A549 (cell line): ENCODE measurements around the gene TAB3. TPM values are rescaled to one million over a fixed set of nuclear protein-coding genes. Genes with fewer than 3 reads are reported as not detected.

Experiments
- ATAC-seq, 2 experiments: fragments of 200-7000 bp in 1 of 2; fragments of >200 bp in 1 of 2; cut with Nextera tagmentation in 1 of 2; cut with Tn5 transposase in 1 of 2; 3 replicates each; pipeline versions ENCODE4 v1.8.0 to v1.9.1; 2018 to 2020; ENCODE audit warnings: mild to moderate bottlenecking in 1 of 2, moderate library complexity in 1 of 2
- CTCF ChIA-PET: fragments of 300-600 bp; sonication (Branson Sonifier 250); formaldehyde crosslinking; extraction: SDS; loops from one replicate; lab custom pipeline; 2021; ENCODE audit warnings: antibody characterized with exemption, inconsistent platforms; lab: Yijun Ruan, JAX
- POLR2A ChIA-PET: fragments of 350-600 bp; formaldehyde crosslinking; extraction: SDS; loops from one replicate; lab custom pipeline; 2021; ENCODE audit warnings: antibody characterized with exemption, inconsistent platforms; lab: Yijun Ruan, JAX
- DNase-seq, 2 experiments: peaks; one replicate each; pipeline versions ENCODE4 v3.0.0 to v3.0.0-alpha.2; 2011 to 2016; ENCODE audit warnings: low read depth in 1 of 2, low spot score in 1 of 2
- FAIRE-seq: peaks from 2 replicates; lab custom pipeline; 2011; peaks lifted over from hg19 to GRCh38; lab: Jason Lieb, UNC
- H3K27ac ChIP-seq, 2 experiments: fragments of >200 bp; sonication (Bioruptor Twin); formaldehyde crosslinking; 3 replicates each; pipeline ENCODE4 v1.5.1; 2016 to 2017
- H3K4me1 ChIP-seq: fragments of >200 bp; sonication (Bioruptor Twin); formaldehyde crosslinking; 3 replicates; pipeline ENCODE4 v1.6.1; 2016
- H3K4me2 ChIP-seq: fragments of >200 bp; sonication (Bioruptor Twin); formaldehyde crosslinking; 3 replicates; pipeline ENCODE4 v1.6.1; 2016
- H3K4me3 ChIP-seq: fragments of >200 bp; sonication (Bioruptor Twin); formaldehyde crosslinking; 3 replicates; pipeline ENCODE4 v1.5.1; 2016
- H3K9me3 ChIP-seq: fragments of >200 bp; sonication (Bioruptor Twin); formaldehyde crosslinking; 3 replicates; pipeline ENCODE4 v1.6.1; 2016
- ATOH8 ChIP-seq: fragments of 250-450 bp; sonication (Bioruptor Pico); IDR thresholded peaks from 2 replicates; pipeline ENCODE4 v1.5.0; 2020; ENCODE audit warnings: low read depth, mild to moderate bottlenecking, moderate library complexity
- BCL3 ChIP-seq: fragments of >200 bp; sonication (Bioruptor Twin); formaldehyde crosslinking; IDR thresholded peaks from 3 replicates; pipeline ENCODE4 v1.6.1; 2016
- BHLHE40 ChIP-seq: IDR thresholded peaks from 2 replicates; pipeline ENCODE4 v1.6.1; 2012; ENCODE audit warnings: low read depth, low read length, inconsistent platforms
- CBX2 ChIP-seq: fragments of 200-600 bp; sonication (generic); IDR thresholded peaks from 2 replicates; pipeline ENCODE4 v1.6.1; 2016; ENCODE audit warnings: low read depth, mild to moderate bottlenecking, borderline replicate concordance
- CTCF ChIP-seq: fragments of >200 bp; sonication (Bioruptor Twin); formaldehyde crosslinking; IDR thresholded peaks from 3 replicates; pipeline ENCODE4 v1.5.1; 2016
- E2F6 ChIP-seq: IDR thresholded peaks from 2 replicates; pipeline ENCODE4 v1.6.1; 2012; ENCODE audit warnings: low read depth, borderline replicate concordance
- EHF ChIP-seq: fragments of 250-450 bp; sonication (Bioruptor Pico); IDR thresholded peaks from 2 replicates; pipeline ENCODE4 v1.5.0; 2020; ENCODE audit warnings: mild to moderate bottlenecking
- FOSB ChIP-seq: fragments of 250-450 bp; sonication (Bioruptor Pico); IDR thresholded peaks from 2 replicates; pipeline ENCODE4 v1.5.0; 2020; ENCODE audit warnings: mild to moderate bottlenecking, moderate library complexity
- GATA3 ChIP-seq: IDR thresholded peaks from 2 replicates; pipeline ENCODE4 v1.6.1; 2012; ENCODE audit warnings: borderline replicate concordance
- HDAC2 ChIP-seq: fragments of 200-600 bp; sonication (generic); IDR thresholded peaks from 2 replicates; pipeline ENCODE4 v1.6.1; 2016
- HES2 ChIP-seq: fragments of >200 bp; sonication (Bioruptor Twin); formaldehyde crosslinking; IDR thresholded peaks from 2 replicates; pipeline ENCODE4 v1.6.1; 2016
- HEYL ChIP-seq: fragments of 250-450 bp; sonication (Bioruptor Pico); IDR thresholded peaks from 2 replicates; pipeline ENCODE4 v1.8.0; 2021; ENCODE audit warnings: mild to moderate bottlenecking, moderate library complexity
- HMGXB4 ChIP-seq: fragments of 250-450 bp; sonication (Bioruptor Pico); IDR thresholded peaks from 2 replicates; pipeline ENCODE4 v1.5.0; 2021; ENCODE audit warnings: mild to moderate bottlenecking, moderate library complexity, borderline replicate concordance
- HOXB13 ChIP-seq: fragments of 250-450 bp; sonication (Bioruptor Pico); IDR thresholded peaks from 2 replicates; pipeline ENCODE4 v1.5.0; 2020; ENCODE audit warnings: low read depth, mild to moderate bottlenecking, moderate library complexity
- JUNB ChIP-seq: fragments of >200 bp; sonication (Bioruptor Twin); formaldehyde crosslinking; IDR thresholded peaks from 2 replicates; pipeline ENCODE4 v1.6.1; 2016
- KDM1A ChIP-seq: fragments of 200-600 bp; sonication (generic); IDR thresholded peaks from 2 replicates; pipeline ENCODE4 v1.6.1; 2016; ENCODE audit warnings: low read depth, mild to moderate bottlenecking
- MAFK ChIP-seq: fragments of 450-650 bp; IDR thresholded peaks from 2 replicates; pipeline ENCODE4 v1.6.1; 2014; ENCODE audit not compliant: partially characterized antibody
- MAZ ChIP-seq: fragments of 150-350 bp; IDR thresholded peaks from 2 replicates; pipeline ENCODE4 v1.6.1; 2014; ENCODE audit warnings: antibody characterized with exemption, low read depth, low read length, borderline replicate concordance
- NPAS2 ChIP-seq: fragments of 250-450 bp; sonication (Bioruptor Pico); IDR thresholded peaks from 2 replicates; pipeline ENCODE4 v1.8.0; 2022; ENCODE audit warnings: mild to moderate bottlenecking, moderate library complexity, borderline replicate concordance
- NR3C1 ChIP-seq: fragments of >200 bp; sonication (Bioruptor Twin); formaldehyde crosslinking; IDR thresholded peaks from 3 replicates; pipeline ENCODE4 v1.6.1; 2017
- POLR2A ChIP-seq: IDR thresholded peaks from 2 replicates; pipeline ENCODE4 v1.6.1; 2012; ENCODE audit warnings: mild to moderate bottlenecking, low read length
- RCOR1 ChIP-seq: fragments of 150-350 bp; IDR thresholded peaks from 2 replicates; pipeline ENCODE4 v1.6.1; 2014; ENCODE audit warnings: antibody characterized with exemption, low read length, low read depth
- RFX5 ChIP-seq: fragments of 450-650 bp; IDR thresholded peaks from 2 replicates; pipeline ENCODE4 v1.7.1; 2014; ENCODE audit warnings: antibody characterized with exemption, mild to moderate bottlenecking, moderate library complexity
- RNF2 ChIP-seq: fragments of 200-600 bp; sonication (generic); IDR thresholded peaks from 2 replicates; pipeline ENCODE4 v1.6.1; 2016; ENCODE audit warnings: low read depth, mild to moderate bottlenecking, antibody characterized with exemption, moderate library complexity, borderline replicate concordance
- SMC3 ChIP-seq: fragments of >200 bp; sonication (Bioruptor Twin); formaldehyde crosslinking; IDR thresholded peaks from 3 replicates; pipeline ENCODE4 v1.6.1; 2018; ENCODE audit warnings: inconsistent platforms
- ZC3H11A ChIP-seq: fragments of 450-650 bp; IDR thresholded peaks from 2 replicates; pipeline ENCODE4 v1.6.1; 2014; ENCODE audit warnings: antibody characterized with exemption, mild to moderate bottlenecking
- ZFP36 ChIP-seq: fragments of 450-650 bp; IDR thresholded peaks from 2 replicates; pipeline ENCODE4 v1.6.1; 2014; ENCODE audit warnings: borderline replicate concordance; ENCODE audit not compliant: partially characterized antibody
- ZNF302 ChIP-seq: fragments of 250-450 bp; sonication (Bioruptor Pico); IDR thresholded peaks from 2 replicates; pipeline ENCODE4 v1.9.0; 2021; ENCODE audit warnings: inconsistent platforms, mild to moderate bottlenecking, moderate library complexity
- WGBS: methylation state at CpG from one replicate; pipeline ENCODE4 v1.1.6; 2017; ENCODE audit errors: missing lambda C conversion rate; 5-methylcytosine and 5-hydroxymethylcytosine counted together
- polyA plus RNA-seq, 4 experiments: library from polyadenylated mRNA; depleted of rRNA in 3 of 4; stranded (reverse); fragments of >200 nt; fragmentation: RNase III in 1 of 4; extraction: RNeasy Plus Mini Kit Qiagen cat#74134 plus additional on column Dnase treatment in 1 of 4; gene quantifications; 2 replicates in 3 of 4; 3 replicates in 1 of 4; pipeline ENCODE4 v1.2.3, GENCODE V29; 2011 to 2017

The TAB3 gene
- polyA plus RNA-seq, 2 of the 4 experiments (the other 2 are of a cell fraction), result 11.2 to 18.6 TPM

GRCh38 chrX:30885136-30885535 is 3.9 kb downstream of the TAB3 start:
- H3K27ac ChIP-seq, result no peak overlapping the region
- no peaks in the 10 kb centered on the region for H3K9me3 ChIP-seq
- no peak for ATAC-seq
- H3K4me3 ChIP-seq, result no peak overlapping the region
- TF ChIP-seq HES2 (no peak), BHLHE40 (no peak), FOSB (CRISPR knock-in tag) (no peak), RNF2 (no peak), KDM1A (no peak), GATA3 (no peak), ZFP36 (no peak), ZNF302 (CRISPR knock-in tag) (no peak), MAZ (no peak), HMGXB4 (CRISPR knock-in tag) (no peak), SMC3 (no peak), ZC3H11A (no peak), RCOR1 (no peak), NPAS2 (CRISPR knock-in tag) (no peak), E2F6 (no peak), BCL3 (no peak), HDAC2 (no peak), HOXB13 (CRISPR knock-in tag) (no peak)
- POLR2A ChIA-PET, result no interaction called here
- no peak for DNase-seq
- FAIRE-seq, result no peak
- peaks cover 5% of the 10 kb centered on the region; the same call in 1 of the 3 replicates for H3K4me1 ChIP-seq
- no peak overlapping the region for H3K4me2 ChIP-seq
- 82% methylated on average over 2 of the region's 2 CpGs for WGBS
- CTCF ChIA-PET, result no interaction called here

GRCh38 chrX:30883138-30883537 is 5.9 kb downstream of the TAB3 start:
- TF ChIP-seq RFX5 (no peak), MAFK (no peak), RCOR1 (no peak), EHF (CRISPR knock-in tag) (no peak), NR3C1 (no peak), CBX2 (no peak), POLR2A (no peak), FOSB (CRISPR knock-in tag) (no peak), JUNB (no peak), ZNF302 (CRISPR knock-in tag) (no peak), CTCF (no peak), ZFP36 (no peak), HEYL (CRISPR knock-in tag) (no peak), SMC3 (no peak), BCL3 (no peak), HOXB13 (CRISPR knock-in tag) (no peak), ZC3H11A (no peak), ATOH8 (CRISPR knock-in tag) (no peak)
- Histone ChIP-seq H3K4me1 (peaks cover 5% of the 10 kb centered on the region; the same call in 1 of the 3 replicates), H3K27ac (no peak overlapping the region), H3K9me3 (no peaks in the 10 kb centered on the region), H3K4me2 (no peak overlapping the region), H3K4me3 (no peak overlapping the region)
- POLR2A ChIA-PET, result no interaction called here
- FAIRE-seq (no peak), DNase-seq (no peak), ATAC-seq (no peak)
- CTCF ChIA-PET, result no interaction called here
- WGBS, result 87% methylated on average over 2 of the region's 2 CpGs
